Superior temporal gyrus (tissue), 1 donor: ENCODE results near the gene WNT9B.

Experiments used
- DNase-seq: peaks from one replicate; pipeline ENCODE4 v3.0.0-alpha.2; 2016; ENCODE audit errors: extremely low spot score

WNT9B gene

GRCh38 chr17:46851029-46851741 lies at the start of gene WNT9B:
Gene WNT9B, plus strand, starts transcription at chr17:46851583. Its CDS starts 56 bp downstream, at chr17:46851639.
- DNase-seq = no peak

- DNase-seq = no peak
These were observed 48.6 kb upstream of the WNT9B start for GRCh38 chr17:46802800-46803199.

GRCh38 chr17:46803544-46803943 lies 47.8 kb upstream of the WNT9B start:
- DNase-seq = no peak

- DNase-seq = no peak
These were observed 45.6 kb upstream of the WNT9B start for GRCh38 chr17:46805771-46806170.

- no peak for DNase-seq
These were observed 42.2 kb upstream of the WNT9B start for GRCh38 chr17:46809110-46809571.

- DNase-seq = no peak
These were observed 40.5 kb upstream of the WNT9B start for GRCh38 chr17:46810837-46811236.

GRCh38 chr17:46811978-46812583 lies 39.3 kb upstream of the WNT9B start:
- DNase-seq = no peak

- no peak for DNase-seq
These were observed 38.6 kb upstream of the WNT9B start for GRCh38 chr17:46812624-46813318.

- no peak for DNase-seq
These were observed 37.5 kb upstream of the WNT9B start for GRCh38 chr17:46813920-46814319.

- DNase-seq = no peak
These were observed 36.9 kb upstream of the WNT9B start for GRCh38 chr17:46814446-46814845.

- DNase-seq = no peak
These were observed 35.7 kb upstream of the WNT9B start for GRCh38 chr17:46815474-46816353.

- no peak for DNase-seq
These were observed 34.1 kb upstream of the WNT9B start for GRCh38 chr17:46817151-46817900.

GRCh38 chr17:46817901-46818209 lies 33.5 kb upstream of the WNT9B start:
- no peak for DNase-seq

GRCh38 chr17:46818316-46818928 lies 33.0 kb upstream of the WNT9B start, which contains the start of gene WNT3:
Gene WNT3, minus strand, starts transcription at chr17:46818692. Its CDS starts 95 bp downstream, at chr17:46818597.
- DNase-seq = no peak

- DNase-seq = no peak
These were observed 32.2 kb upstream of the WNT9B start for GRCh38 chr17:46818929-46819859.

GRCh38 chr17:46819906-46820351 lies 31.5 kb upstream of the WNT9B start:
- DNase-seq = no peak

- DNase-seq = no peak
These were observed 30.6 kb upstream of the WNT9B start for GRCh38 chr17:46820592-46821450.
